Tibial nerve (tissue), 4 donors: ENCODE data around the gene SELENON.

Experiments
- CTCF ChIP-seq, 5 experiments: fragments of 200-600 bp in 3 of 5; fragments of 450-650 bp in 2 of 5; sonication (generic) in 3 of 5; IDR thresholded peaks; one replicate each; pipeline ENCODE4 v1.5.1; 2016 to 2019; ENCODE audit warnings: antibody characterized with exemption in 5 of 5, mild to moderate bottlenecking in 3 of 5, moderate library complexity in 2 of 5
- EP300 ChIP-seq, 2 donors: sonication (generic); formaldehyde crosslinking; IDR thresholded peaks; one replicate each; pipeline ENCODE4 v1.6.1; 2017; ENCODE audit warnings: antibody characterized with exemption in 2 of 2, mild to moderate bottlenecking in 1 of 2

- TF ChIP-seq EP300 (IDR thresholded peaks at IDR 0.05): no peak
- no peak for TF ChIP-seq CTCF (IDR thresholded peaks at IDR 0.05)
Observed at GRCh38 chr1:25806418-25806817, 6.4 kb downstream of the SELENON start.
